Neural cell (in vitro differentiated cells): ENCODE data around the gene IL17RB. TPM values are rescaled to one million over a fixed set of nuclear protein-coding genes. Genes with fewer than 3 reads are reported as not detected.

Source experiments
- H2AFZ ChIP-seq: fragments of 200-600, 300-800 bp; sonication (generic), shearing (Covaris generic); 2 replicates; pipeline ENCODE4 v1.6.0; 2014; ENCODE audit warnings: low read depth, mild to moderate bottlenecking, antibody characterized with exemption, low read length, moderate library complexity
- H3F3A ChIP-seq: fragments of 200-600 bp; shearing (Covaris generic); 2 replicates; pipeline ENCODE4 v1.6.1; 2016; ENCODE audit warnings: mild to moderate bottlenecking, moderate library complexity, mixed read lengths, antibody characterized with exemption, low read length; ENCODE audit not compliant: insufficient read depth, poor library complexity, severe bottlenecking
- H3K27ac ChIP-seq: fragments of 200-600, 300-800 bp; sonication (generic), shearing (Covaris generic); 2 replicates; pipeline ENCODE4 v1.5.1; 2014; ENCODE audit warnings: mild to moderate bottlenecking, low read length, moderate library complexity
- H3K27me3 ChIP-seq: fragments of 300-800, 200-600 bp; sonication (generic), shearing (Covaris generic); 2 replicates; pipeline ENCODE4 v1.6.0; 2014; ENCODE audit warnings: mild to moderate bottlenecking, low read depth, low read length, moderate library complexity; ENCODE audit not compliant: insufficient read depth
- H3K36me3 ChIP-seq: fragments of 300-800, 200-600 bp; sonication (generic), shearing (Covaris generic); 2 replicates; pipeline ENCODE4 v1.5.1; 2014; ENCODE audit warnings: mild to moderate bottlenecking, antibody characterized with exemption, low read length, moderate library complexity; ENCODE audit not compliant: insufficient read depth
- H3K4me2 ChIP-seq: fragments of 300-800, 200-600 bp; sonication (generic), shearing (Covaris generic); 2 replicates; pipeline ENCODE4 v1.6.0; 2014; ENCODE audit warnings: mild to moderate bottlenecking, low read length
- H3K4me3 ChIP-seq: fragments of 300-800, 200-600 bp; sonication (generic), shearing (Covaris generic); 2 replicates; pipeline ENCODE4 v1.5.1; 2014; ENCODE audit warnings: mild to moderate bottlenecking, low read length, moderate library complexity
- H3K79me2 ChIP-seq: fragments of 200-600 bp; shearing (Covaris generic); replicated peaks from 2 replicates; pipeline ENCODE4 v1.6.0; 2014; ENCODE audit warnings: mild to moderate bottlenecking, low read length, moderate library complexity; ENCODE audit not compliant: insufficient read depth
- H3K9ac ChIP-seq: fragments of 300-800, 200-600 bp; sonication (generic), shearing (Covaris generic); 2 replicates; pipeline ENCODE4 v1.6.1; 2016; ENCODE audit warnings: mild to moderate bottlenecking, low read length, mixed read lengths
- H3K9me2 ChIP-seq: fragments of 200-600 bp; shearing (Covaris generic); 2 replicates; pipeline ENCODE4 v1.6.1; 2016; ENCODE audit warnings: mild to moderate bottlenecking, low read length, mixed read lengths; ENCODE audit not compliant: insufficient read depth
- H3K9me3 ChIP-seq: fragments of 200-600, 300-800 bp; sonication (generic), shearing (Covaris generic); 2 replicates; pipeline ENCODE4 v1.6.1; 2016; ENCODE audit warnings: mild to moderate bottlenecking, mixed run types, low read length, moderate library complexity, mixed read lengths
- H4K20me1 ChIP-seq: fragments of 200-600 bp; shearing (Covaris generic); 2 replicates; pipeline ENCODE4 v1.6.1; 2016; ENCODE audit warnings: mild to moderate bottlenecking, mixed run types; ENCODE audit not compliant: insufficient read depth
- CTCF ChIP-seq: fragments of 450-650 bp; IDR thresholded peaks from 2 replicates; pipeline ENCODE4 v1.5.1; 2014; ENCODE audit warnings: antibody characterized with exemption, mild to moderate bottlenecking, moderate library complexity; ENCODE audit not compliant: poor library complexity, severe bottlenecking
- EP300 ChIP-seq: fragments of 450-650 bp; conservative IDR thresholded peaks from 2 replicates; pipeline ENCODE4 v1.6.1; 2014; ENCODE audit warnings: antibody characterized with exemption, mild to moderate bottlenecking, moderate library complexity; ENCODE audit not compliant: poor library complexity, severe bottlenecking
- EZH2 ChIP-seq: fragments of 200-600, 300-800 bp; shearing (Covaris generic), sonication (generic); IDR thresholded peaks from 2 replicates; pipeline ENCODE4 v1.6.1; 2014; ENCODE audit warnings: antibody characterized with exemption, low read length, borderline replicate concordance, mild to moderate bottlenecking; ENCODE audit not compliant: insufficient read depth, poor library complexity, severe bottlenecking
- MXI1 ChIP-seq: fragments of 450-650 bp; conservative IDR thresholded peaks from 2 replicates; pipeline ENCODE4 v1.6.1; 2014; ENCODE audit warnings: antibody characterized with exemption, mild to moderate bottlenecking; ENCODE audit not compliant: poor library complexity, severe bottlenecking
- POLR2AphosphoS5 ChIP-seq: IDR thresholded peaks from 2 replicates; pipeline ENCODE4 v1.6.1; 2012
- RAD21 ChIP-seq: fragments of 450-650 bp; conservative IDR thresholded peaks from 2 replicates; pipeline ENCODE4 v1.6.1; 2014; ENCODE audit warnings: antibody characterized with exemption, mild to moderate bottlenecking, moderate library complexity
- REST ChIP-seq: IDR thresholded peaks from 2 replicates; pipeline ENCODE4 v1.6.1; 2012; ENCODE audit warnings: borderline replicate concordance
- SMC3 ChIP-seq: fragments of 450-650 bp; conservative IDR thresholded peaks from 2 replicates; pipeline ENCODE4 v1.6.1; 2014; ENCODE audit warnings: antibody characterized with exemption, mild to moderate bottlenecking, moderate library complexity; ENCODE audit not compliant: poor library complexity
- TAF1 ChIP-seq: IDR thresholded peaks from 2 replicates; pipeline ENCODE4 v1.6.1; 2012; ENCODE audit warnings: low read depth
- polyA plus RNA-seq: library from polyadenylated mRNA; depleted of rRNA; stranded (reverse); fragments of >200 nt; gene quantifications from 2 replicates; pipeline ENCODE4 v1.2.3, GENCODE V29; 2014

The IL17RB gene
- polyA plus RNA-seq, 1 donor from 2014 or later, result 0.83 TPM

- Histone ChIP-seq H3K4me2 (peak overlapping the region; percentile 91), H3K9ac (peak overlapping the region; percentile 88), H3K4me3 (peak overlapping the region; percentile 76), H2AFZ (peak overlapping the region; percentile 65), H3K79me2 (peaks cover 14% of the 10 kb centered on the region), H3F3A (no peaks in the 10 kb centered on the region), H3K27me3 (no peaks in the 10 kb centered on the region), H3K9me3 (no peaks in the 10 kb centered on the region), H3K36me3 (peaks cover 10% of the 10 kb centered on the region), H3K9me2 (no peaks in the 10 kb centered on the region), H4K20me1 (no peaks in the 10 kb centered on the region), H3K27ac (peak overlapping the region; percentile 87)
- TF ChIP-seq POLR2AphosphoS5, result no peak
- TF ChIP-seq TAF1, result no peak
- TF ChIP-seq EZH2, result no peak
- TF ChIP-seq MXI1, result no peak
- TF ChIP-seq REST, result no peak
- TF ChIP-seq CTCF, result no peak
- TF ChIP-seq SMC3, result no peak
- TF ChIP-seq RAD21, result no peak
- TF ChIP-seq EP300, result no peak
These were observed 34.3 kb downstream of the IL17RB start for GRCh38 chr3:53880396-53881345.

GRCh38 chr3:53881691-53882593 lies 35.6 kb downstream of the IL17RB start, which contains the start of gene ACTR8:
TSS of gene ACTR8 (minus strand) at chr3:53882152. CDS start at chr3:53882101, 51 bp downstream.
- H3K27me3 ChIP-seq, result no peaks in the 10 kb centered on the region
- H3K79me2 ChIP-seq, result peaks cover 14% of the 10 kb centered on the region
- H3K9me3 ChIP-seq, result no peaks in the 10 kb centered on the region
- TF ChIP-seq MXI1, result peak; percentile 79
- peak; percentile 68 for TF ChIP-seq CTCF
- peak; percentile 94 for TF ChIP-seq TAF1
- peak; percentile 93 for TF ChIP-seq REST
- peak; percentile 96 for TF ChIP-seq POLR2AphosphoS5
- peak; percentile 58 for TF ChIP-seq RAD21
- TF ChIP-seq EP300, result peak; percentile 25
- TF ChIP-seq EZH2, result no peak
- TF ChIP-seq SMC3, result peak; percentile 74
- H2AFZ ChIP-seq, result peak within 1 kb of the TSS; percentile 73
- H4K20me1 ChIP-seq, result no peaks in the 10 kb centered on the region
- H3F3A ChIP-seq, result no peaks in the 10 kb centered on the region
- peak within 1 kb of the TSS; percentile 91 for H3K4me2 ChIP-seq
- H3K27ac ChIP-seq, result peak within 1 kb of the TSS; percentile 87
- H3K9ac ChIP-seq, result peak within 1 kb of the TSS; percentile 88
- H3K9me2 ChIP-seq, result no peaks in the 10 kb centered on the region
- H3K4me3 ChIP-seq, result peak within 1 kb of the TSS; percentile 76
- peaks cover 10% of the 10 kb centered on the region for H3K36me3 ChIP-seq
